ENCODE measurements around the gene CCDC174. TPM values are rescaled to one million over a fixed set of nuclear protein-coding genes. Genes with fewer than 3 reads are reported as not detected.

The CCDC174 gene
- total RNA-seq, 2 donors from 2014 or later, result 18.7 to 20.1 TPM

- 71 to 80% methylated on average over 3 to 4 of the region's 4 CpGs for WGBS, 2 experiments (ENCODE audit: insufficient coverage in 1 of 2, insufficient read length in 1 of 2)
- H3K36me3 ChIP-seq (ENCODE audit: control insufficient read depth, insufficient read depth, low read length), result no peaks in the 10 kb centered on the region
- Mint-ChIP-seq H3K27ac (no peak overlapping the region), H3K9me3 (no peaks in the 10 kb centered on the region), H3K27me3 (ENCODE audit: insufficient read depth) (peaks cover 60% of the 10 kb centered on the region), H3K4me3 (no peak overlapping the region), H3K36me3 (ENCODE audit: low read depth) (no peaks in the 10 kb centered on the region), H3K4me1 (peaks cover 1% of the 10 kb centered on the region)
- no peak overlapping the region for H3K9ac ChIP-seq (ENCODE audit: extremely low read depth, low read length, poor library complexity, severe bottlenecking)
- H3K9me3 ChIP-seq (ENCODE audit: control insufficient read depth, low read length), result no peaks in the 10 kb centered on the region
- no peak overlapping the region for H3K4me3 ChIP-seq (ENCODE audit: low read length)
- TF ChIP-seq CTCF (conservative IDR thresholded peaks at IDR 0.05), result no peak
- peak; percentile 19 for DNase-seq
- no peak overlapping the region for H3K27ac ChIP-seq (ENCODE audit: low read depth, low read length)
- H3K27me3 ChIP-seq (ENCODE audit: control insufficient read depth, insufficient read depth, low read length, poor library complexity, severe bottlenecking), result peaks cover 36% of the 10 kb centered on the region
- H3K4me1 ChIP-seq (ENCODE audit: control insufficient read depth, insufficient read depth, low read length), result peaks cover 6% of the 10 kb centered on the region
These were observed 15.0 kb upstream of the CCDC174 start for GRCh38 chr3:14636496-14637087.

GRCh38 chr3:14640157-14640562 is 11.4 kb upstream of the CCDC174 start:
- H3K27me3 ChIP-seq (ENCODE audit: control insufficient read depth, insufficient read depth, low read length, poor library complexity, severe bottlenecking), result peaks cover 69% of the 10 kb centered on the region
- WGBS, 2 experiments (ENCODE audit: insufficient coverage in 1 of 2, insufficient read length in 1 of 2), result 83 to 85% methylated on average over 7 to 10 of the region's 10 CpGs

GRCh38 chr3:14640734-14641133 is 10.8 kb upstream of the CCDC174 start:
- Histone ChIP-seq H3K4me1 (ENCODE audit: control insufficient read depth, insufficient read depth, low read length) (no peaks in the 10 kb centered on the region), H3K27ac (ENCODE audit: low read depth, low read length) (no peak overlapping the region), H3K9me3 (ENCODE audit: control insufficient read depth, low read length) (no peaks in the 10 kb centered on the region), H3K4me3 (ENCODE audit: low read length) (no peak overlapping the region), H3K27me3 (ENCODE audit: control insufficient read depth, insufficient read depth, low read length, poor library complexity, severe bottlenecking) (peaks cover 73% of the 10 kb centered on the region), H3K9ac (ENCODE audit: extremely low read depth, low read length, poor library complexity, severe bottlenecking) (no peak overlapping the region), H3K36me3 (ENCODE audit: control insufficient read depth, insufficient read depth, low read length) (no peaks in the 10 kb centered on the region)
- no peak overlapping the region for H3K4me3 Mint-ChIP-seq
- peaks cover 85% of the 10 kb centered on the region for H3K27me3 Mint-ChIP-seq (ENCODE audit: insufficient read depth)
- 76 to 80% methylated on average over 1 to 2 of the region's 2 CpGs for WGBS, 2 experiments (ENCODE audit: insufficient coverage in 1 of 2, insufficient read length in 1 of 2)
- DNase-seq, result no peak
- H3K36me3 Mint-ChIP-seq (ENCODE audit: low read depth), result no peaks in the 10 kb centered on the region
- H3K4me1 Mint-ChIP-seq, result no peaks in the 10 kb centered on the region
- TF ChIP-seq CTCF (conservative IDR thresholded peaks at IDR 0.05), result no peak
- no peaks in the 10 kb centered on the region for H3K9me3 Mint-ChIP-seq
- no peak overlapping the region for H3K27ac Mint-ChIP-seq

More at GRCh38 chr3:14640157-14640562, 11.4 kb upstream of the CCDC174 start:
- Histone ChIP-seq H3K27ac (ENCODE audit: low read depth, low read length) (no peak overlapping the region), H3K4me1 (ENCODE audit: control insufficient read depth, insufficient read depth, low read length) (no peaks in the 10 kb centered on the region), H3K9ac (ENCODE audit: extremely low read depth, low read length, poor library complexity, severe bottlenecking) (no peak overlapping the region), H3K4me3 (ENCODE audit: low read length) (no peak overlapping the region), H3K36me3 (ENCODE audit: control insufficient read depth, insufficient read depth, low read length) (no peaks in the 10 kb centered on the region), H3K9me3 (ENCODE audit: control insufficient read depth, low read length) (no peaks in the 10 kb centered on the region)
- Mint-ChIP-seq H3K27me3 (ENCODE audit: insufficient read depth) (peaks cover 88% of the 10 kb centered on the region), H3K4me3 (no peak overlapping the region), H3K9me3 (no peaks in the 10 kb centered on the region), H3K36me3 (ENCODE audit: low read depth) (no peaks in the 10 kb centered on the region), H3K27ac (no peak overlapping the region), H3K4me1 (no peaks in the 10 kb centered on the region)
- DNase-seq, result peak; percentile 45
- TF ChIP-seq CTCF (conservative IDR thresholded peaks at IDR 0.05), result no peak

Data from endodermal cell (in vitro differentiated cells).